MM.1S (cell line): Measurements from ENCODE around the gene FIBCD1.

Experiments used
- CTCF ChIP-seq: fragments of 300-600 bp; sonication (generic); IDR thresholded peaks from 2 replicates; pipeline ENCODE4 v1.5.1; 2016; ENCODE audit warnings: antibody characterized with exemption, low read length, mixed read lengths
- EZH2phosphoT487 ChIP-seq: fragments of 300-600 bp; sonication (generic); IDR thresholded peaks from 2 replicates; pipeline ENCODE4 v1.6.1; 2018; ENCODE audit warnings: antibody characterized with exemption, low read length

DNA sequence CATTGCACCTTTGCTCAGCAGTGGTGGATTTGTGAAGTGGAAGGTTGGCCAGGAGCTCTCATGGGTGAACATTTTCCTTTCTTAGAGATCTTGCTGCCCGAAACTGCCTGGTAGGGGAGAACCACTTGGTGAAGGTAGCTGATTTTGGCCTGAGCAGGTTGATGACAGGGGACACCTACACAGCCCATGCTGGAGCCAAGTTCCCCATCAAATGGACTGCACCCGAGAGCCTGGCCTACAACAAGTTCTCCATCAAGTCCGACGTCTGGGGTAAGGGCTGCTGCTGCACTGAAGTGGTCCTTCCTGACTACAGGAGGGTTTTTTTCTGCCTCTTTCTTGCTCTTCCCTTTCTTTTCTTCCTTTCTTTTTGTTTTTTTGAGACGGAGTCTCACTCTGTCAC lies 64.3 kb downstream of the FIBCD1 start:
- TF ChIP-seq CTCF (no peak), EZH2phosphoT487 (no peak)
